NOMO-1 treated with DMSO at 0.1 percent for 48 hours (cell line): Measurements from ENCODE around the gene C14orf132.

Source experiments
- DNase-seq: peaks from one replicate; lab custom pipeline; 2025; ENCODE audit not compliant: unreplicated experiment; lab: John Stamatoyannopoulos, UW

The C14orf132 gene

DNA sequence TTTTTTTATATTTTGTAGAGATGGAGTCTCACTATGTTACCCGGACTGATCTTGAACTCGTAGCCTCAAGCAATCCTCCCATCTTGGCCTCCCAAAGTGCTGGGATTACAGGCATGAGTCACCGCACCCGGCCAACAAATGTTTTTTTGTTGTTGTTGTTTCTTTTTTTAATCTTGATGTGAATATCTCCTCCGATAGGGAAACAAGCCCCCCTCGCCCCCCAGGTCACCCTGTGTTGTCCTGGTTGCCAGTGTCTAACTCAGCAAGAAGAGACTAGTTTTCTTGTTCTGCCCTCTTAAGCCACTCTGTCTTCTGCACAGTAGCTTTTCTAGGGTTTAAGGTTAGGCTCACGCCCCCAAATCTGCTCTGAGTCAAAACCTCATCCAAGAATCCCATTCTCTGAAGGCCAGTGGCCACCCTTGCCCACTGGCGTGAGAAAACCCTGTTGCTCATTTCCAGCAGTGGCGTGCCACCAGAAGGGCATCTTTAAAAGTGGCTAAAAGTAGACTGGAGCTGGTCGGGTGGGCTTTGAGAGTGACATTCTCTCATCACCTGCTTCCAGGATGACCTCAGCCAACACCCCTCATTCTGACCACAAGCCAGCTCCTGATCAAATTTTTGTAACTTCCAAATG, 42.7 kb downstream of the C14orf132 start:
- no peak for DNase-seq

DNA sequence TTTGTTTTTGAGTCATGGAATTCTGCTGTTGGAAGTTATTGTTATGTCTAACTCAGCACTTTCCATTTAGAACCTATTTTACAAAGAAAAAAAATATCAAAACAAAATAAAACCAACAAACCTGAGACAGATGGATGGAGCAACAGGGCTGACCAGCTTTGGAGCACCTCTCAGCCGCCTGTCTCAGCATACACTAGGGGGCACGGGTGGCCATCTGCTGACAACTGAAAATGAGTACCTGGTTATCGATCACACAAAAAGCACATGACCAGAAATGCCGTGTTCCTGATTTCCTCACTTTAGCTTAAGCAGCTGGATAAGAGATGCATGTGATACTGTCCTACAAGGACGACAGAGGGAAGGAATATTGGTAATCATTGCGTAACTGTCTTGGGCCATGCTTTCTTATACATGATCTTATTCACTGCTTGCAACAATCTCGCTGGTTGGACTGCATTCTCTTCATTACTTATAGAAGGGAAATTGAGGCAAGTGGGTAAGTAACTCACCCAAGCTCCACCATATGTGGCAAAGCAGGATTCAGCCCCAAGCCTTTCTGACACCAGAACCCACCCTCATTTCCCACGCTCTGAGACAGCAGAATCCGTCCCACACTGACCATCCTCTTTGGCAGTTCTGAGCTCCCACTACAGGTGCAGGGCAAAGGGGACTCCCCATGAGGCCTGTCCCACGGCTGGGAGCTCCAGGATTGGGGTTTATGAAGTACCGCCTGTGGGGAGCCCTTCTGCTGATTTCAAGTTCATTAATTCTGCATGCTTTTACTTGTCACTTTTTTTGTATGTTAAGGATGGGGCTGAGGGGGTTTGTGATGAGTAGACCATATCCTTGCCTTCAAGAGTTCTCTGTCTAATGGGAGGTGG, 43.5 kb downstream of the C14orf132 start:
- no peak for DNase-seq

DNA sequence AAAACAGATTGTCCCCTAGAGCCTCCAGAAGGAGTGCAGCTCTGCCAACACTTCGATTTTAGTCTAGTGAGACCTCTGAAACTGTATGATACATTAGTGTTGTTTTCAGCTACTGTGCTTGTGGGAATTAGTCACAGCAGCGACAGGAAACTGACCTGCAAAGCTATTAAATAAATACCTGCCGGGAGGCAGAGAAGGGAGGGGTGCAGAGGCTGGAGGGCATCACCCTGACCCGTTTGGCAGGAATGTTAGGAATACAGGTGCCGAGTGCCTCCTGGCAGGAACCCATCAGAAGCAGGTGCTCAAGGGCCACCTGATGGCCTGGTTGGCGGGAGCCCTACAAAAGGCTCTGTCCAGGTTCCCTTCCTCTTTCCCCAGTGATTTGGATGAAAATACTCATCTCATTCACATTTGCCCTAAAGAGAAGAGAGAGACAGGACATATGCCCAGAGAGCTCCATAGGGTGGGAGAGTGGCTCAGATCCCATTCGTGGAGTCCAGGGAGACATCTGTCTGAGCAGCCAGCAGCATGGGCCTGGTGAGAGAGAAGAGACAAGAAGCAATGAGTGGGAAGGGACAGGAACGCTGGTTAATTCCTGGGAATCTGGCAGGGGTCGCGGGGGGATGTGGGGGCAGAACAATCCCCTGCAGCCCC, 44.6 kb downstream of the C14orf132 start:
- DNase-seq = no peak

DNA sequence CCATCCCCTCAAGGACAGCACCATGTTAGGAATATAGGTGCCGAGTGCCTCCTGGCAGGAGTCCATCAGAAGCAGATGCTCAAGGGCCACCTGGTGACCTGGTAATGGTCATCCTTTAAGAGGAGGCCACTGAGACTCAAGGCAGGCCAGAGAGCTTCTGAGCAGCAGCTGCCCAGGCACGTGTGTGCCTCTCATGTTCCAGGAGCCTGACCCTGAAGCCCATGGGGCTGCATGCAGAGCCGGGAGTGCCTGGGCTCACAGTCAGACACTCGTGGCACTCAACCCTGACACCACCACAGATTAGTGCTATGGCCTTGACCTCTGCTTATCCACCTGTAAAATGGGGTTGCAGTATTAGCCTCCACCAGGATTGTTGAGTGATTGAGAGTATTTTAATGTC, 45.6 kb downstream of the C14orf132 start:
- DNase-seq = no peak

DNA sequence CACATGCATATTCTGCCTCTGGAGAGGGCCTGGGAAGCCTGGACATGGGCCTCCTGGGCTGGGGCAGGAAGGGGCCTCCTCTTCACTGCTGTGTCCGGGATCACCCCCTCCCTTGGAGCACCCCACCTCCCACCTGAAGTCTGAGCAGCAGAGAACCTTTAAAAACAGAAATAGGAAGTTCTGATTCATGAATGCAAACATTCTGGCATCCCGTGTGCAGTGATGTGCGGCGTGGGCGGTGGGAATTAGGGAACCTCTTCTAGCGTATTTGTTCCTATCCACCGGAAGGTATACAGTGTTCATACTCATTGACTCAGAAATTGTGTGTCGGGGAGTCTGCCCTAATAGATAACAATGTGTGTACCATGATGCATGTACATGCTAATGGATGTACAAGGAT, 46.2 kb downstream of the C14orf132 start:
- no peak for DNase-seq

DNA sequence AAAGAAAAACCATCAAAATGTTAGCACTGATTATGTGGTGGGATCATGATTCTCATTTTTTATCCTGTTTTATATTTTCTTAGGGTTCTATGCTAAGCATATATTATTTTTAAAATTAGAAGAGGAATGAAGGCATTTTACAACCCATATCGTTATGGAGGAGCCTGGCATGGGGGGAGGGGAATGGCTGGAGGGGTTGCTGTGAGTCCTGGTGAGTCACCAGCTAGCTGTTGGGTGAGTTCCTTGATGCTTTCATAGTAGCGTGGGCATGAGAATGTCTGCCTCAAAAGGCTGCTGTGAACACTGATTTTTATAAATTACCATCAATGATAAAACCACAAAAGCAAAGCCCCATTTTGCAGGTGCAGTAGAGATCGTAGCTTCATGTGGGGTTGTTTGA, 46.9 kb downstream of the C14orf132 start:
- DNase-seq = no peak

DNA sequence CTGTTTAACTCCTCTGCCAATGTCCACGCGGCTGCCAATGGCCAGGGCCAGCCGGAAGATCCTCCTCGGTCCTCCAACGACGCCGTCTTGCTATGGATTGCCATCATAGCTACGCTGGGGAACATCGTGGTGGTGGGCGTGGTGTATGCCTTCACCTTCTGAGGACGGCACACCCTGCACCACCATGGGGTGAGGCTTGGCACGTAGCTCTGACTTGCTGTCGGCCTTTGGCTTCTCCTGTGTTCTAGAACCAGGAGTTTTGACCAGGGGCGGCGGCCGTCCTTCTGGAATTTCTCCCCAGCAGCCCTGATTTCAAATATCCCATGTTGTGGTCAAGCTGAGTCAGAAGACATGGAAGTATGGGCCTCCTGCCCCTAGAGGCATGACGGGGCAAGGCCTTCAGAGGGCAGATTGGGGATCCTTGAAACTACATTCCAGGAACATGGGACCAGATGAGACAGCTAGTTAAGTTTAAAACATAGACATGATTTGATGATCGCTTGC, 47.5 kb downstream of the C14orf132 start:
- DNase-seq = no peak

DNA sequence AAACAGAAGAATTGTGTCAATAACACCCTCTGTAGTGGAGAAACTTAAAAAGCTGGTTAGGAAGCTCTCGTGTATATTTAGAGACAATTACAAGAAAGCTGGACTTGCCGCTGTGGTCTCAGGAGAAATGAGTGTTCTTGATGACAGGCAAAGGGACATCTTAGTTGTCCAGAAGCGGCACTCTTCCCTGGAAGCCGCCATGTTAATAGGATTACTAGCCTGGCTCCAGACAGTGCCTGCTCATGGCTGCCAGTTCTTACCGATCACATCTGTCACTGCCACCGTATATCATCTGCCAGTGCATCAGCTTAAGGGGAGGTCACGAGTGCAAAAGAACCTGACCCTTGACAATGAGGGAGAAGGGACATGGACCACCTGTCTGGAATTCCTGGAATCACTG, 48.9 kb downstream of the C14orf132 start:
- no peak for DNase-seq

DNA sequence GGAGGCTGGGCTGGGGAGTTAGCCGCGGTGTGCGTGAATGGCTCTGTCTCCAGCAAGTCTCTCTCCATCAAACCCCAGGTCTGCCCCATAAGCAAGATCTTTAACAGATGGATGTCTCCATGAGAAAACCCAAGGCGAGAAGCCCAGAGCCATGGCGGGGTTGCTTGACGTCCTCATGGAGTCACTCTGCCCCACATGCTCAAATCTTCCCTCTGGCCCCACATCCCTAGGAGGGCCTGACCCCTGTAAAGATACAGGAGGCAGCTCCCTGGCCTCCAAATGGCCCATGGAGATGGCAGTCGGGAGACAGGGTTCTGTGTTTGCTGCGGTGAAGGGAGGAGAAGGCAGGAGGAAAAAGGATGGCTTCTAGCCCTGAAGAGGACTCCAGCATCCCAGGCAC, 49.3 kb downstream of the C14orf132 start:
- DNase-seq = no peak

DNA sequence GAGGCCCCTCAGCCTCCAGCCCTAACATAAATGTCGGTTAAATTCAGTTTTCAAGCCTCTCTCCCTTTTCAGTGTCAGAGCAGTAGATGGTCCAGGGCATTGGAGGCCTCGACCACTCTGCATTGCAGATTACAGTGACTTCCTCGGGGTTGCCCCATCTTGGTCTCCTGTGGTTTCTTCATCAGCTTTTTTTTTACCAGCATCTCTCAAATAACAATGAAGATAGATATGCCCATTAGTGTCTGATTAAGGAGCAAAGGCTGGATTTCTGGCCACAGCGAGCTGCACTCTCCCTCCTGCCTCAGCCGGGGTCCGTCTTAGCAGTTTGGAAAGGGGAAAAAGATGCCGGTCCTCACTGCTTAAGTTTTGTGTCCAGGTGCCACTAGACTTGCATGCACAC, 49.7 kb downstream of the C14orf132 start:
- no peak for DNase-seq

DNA sequence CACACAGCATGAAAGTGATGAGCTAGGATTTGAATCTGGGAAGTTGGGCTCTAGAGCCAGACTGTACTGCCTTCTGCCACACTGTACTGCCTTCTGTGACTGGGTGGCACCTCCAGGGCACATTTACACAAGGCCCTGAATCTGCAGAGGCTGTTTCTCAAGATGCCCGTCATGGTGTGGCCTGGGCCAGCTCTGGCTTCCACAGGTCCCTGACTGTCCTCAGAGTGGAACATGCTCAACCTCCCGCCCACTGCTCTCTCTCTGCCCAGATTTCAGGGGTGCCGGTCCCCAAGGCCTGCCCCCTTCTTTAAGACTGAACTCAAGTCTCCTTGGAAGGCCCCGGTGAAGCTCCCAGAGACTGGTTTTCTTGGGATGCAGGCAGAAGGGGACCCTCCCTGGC, 50.2 kb downstream of the C14orf132 start:
- DNase-seq = no peak

DNA sequence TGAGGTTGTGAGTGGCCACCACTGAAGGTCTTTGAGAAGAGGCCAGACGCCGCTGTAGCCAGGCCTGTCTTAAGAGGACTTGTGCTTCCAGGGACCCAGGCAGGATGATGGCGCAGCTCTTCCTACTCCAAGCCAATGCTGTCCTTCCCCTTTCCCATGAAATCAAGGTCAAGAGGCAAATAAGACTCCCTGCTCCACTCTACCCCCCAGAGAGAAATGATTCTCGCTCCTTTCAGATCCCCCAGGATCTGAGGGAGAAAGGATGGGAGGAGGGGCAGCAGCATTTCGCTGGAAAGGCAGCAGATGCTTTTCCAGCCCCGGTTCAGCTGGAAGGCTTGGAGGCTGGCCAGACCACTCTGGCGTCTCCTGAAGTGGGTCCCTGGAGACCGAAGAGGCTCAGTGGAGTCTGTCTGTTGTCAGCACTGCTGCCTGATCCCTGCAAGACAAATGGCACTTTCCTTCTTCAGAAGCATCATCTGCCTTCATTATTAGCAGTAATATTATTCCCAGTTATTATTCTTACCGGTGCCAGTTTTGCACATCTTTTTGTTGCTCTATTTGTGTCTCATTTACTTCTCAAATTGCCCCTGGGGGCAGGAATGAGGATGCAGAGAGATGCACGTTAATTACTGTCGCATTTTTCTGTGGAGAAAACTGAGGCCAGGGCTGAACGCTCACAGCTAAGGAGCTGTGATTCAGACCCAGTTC, 51.4 kb downstream of the C14orf132 start:
- DNase-seq = no peak

DNA sequence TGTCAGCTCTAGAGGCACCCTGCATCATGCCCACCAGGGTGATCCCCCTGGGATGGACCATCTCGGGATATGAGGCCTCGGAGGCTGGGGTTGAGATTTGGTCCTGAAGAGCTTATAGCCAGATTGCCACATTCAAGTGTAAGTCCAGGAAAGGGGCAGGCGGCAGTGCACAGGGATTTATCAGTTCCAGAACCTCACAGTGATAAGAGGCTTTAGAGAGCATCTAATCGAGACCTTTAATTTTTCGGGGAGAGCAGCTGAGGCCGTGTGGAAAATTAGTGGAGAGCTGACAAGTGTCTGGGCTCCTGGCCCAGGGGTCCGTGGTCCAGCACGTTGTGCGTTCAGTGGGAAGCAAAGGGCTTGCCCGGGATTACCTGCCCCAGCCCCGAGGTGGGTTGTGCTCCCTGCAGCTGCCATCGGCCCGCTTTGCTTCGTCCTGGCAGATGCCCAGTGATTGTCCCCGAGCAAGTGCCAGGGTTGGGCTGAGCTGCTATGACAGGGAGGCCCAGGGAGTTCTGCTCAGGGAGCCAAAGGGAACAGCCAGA, 52.1 kb downstream of the C14orf132 start:
- no peak for DNase-seq

DNA sequence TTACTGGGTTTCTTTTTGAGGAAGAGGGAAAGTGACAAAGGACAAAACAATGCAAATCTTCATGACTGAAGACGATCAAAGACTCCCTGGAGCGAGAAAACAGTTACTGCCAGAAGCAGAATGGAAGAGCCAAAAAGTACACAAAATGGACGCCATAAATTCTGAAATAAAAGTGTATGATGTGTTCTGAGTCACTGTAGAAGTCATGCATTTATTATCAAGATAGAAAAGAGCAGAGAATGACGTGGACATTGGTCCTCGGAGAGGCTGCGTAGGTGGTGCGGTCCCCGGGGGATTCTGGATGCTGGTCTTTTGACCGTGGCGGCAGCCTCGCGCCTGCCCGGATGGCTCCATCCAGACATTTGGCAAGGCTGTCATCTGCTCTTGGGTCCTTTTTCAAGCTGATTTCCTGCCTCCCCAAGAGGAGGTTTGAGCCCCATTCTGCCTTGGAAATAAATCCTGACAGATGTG, 52.8 kb downstream of the C14orf132 start:
- no peak for DNase-seq

DNA sequence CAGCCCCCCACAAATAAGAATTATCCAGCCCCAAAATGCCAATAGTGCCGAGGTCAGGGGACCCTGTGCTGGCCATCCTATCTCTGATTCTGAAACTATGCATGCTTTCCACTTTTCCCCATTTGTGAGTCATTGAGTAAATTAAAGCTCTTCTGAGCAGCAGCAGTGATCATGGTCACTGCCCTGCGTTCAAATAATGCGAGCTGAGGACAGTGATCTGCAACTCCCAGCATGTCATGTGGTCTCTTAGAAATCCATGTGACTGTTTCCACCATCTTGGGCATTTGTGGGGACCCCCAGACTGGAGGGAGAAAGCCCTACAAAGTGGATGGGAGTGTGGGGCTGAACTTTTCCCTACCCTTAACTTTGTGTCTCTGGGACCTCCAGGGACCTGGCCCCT, 53.8 kb downstream of the C14orf132 start:
- DNase-seq = no peak

DNA sequence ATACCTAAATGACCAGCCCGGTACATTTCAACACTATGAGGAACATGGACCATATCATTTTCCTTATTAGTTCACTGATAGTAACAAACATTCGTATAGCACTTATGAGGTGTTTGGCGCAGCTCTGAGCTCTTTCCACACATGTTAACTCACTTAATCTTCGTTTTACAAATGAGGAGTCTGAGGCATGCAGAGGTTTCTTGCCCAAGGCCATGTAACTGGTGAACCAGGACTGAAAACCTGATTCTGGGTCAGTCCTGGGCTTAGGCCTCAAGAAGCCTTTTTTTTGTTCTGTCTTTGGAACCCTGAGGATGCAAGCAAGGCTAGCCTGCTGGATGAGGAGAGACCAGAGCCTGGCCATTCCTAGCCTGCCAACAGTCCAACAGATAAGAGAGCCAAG, 55.0 kb downstream of the C14orf132 start:
- DNase-seq = no peak

DNA sequence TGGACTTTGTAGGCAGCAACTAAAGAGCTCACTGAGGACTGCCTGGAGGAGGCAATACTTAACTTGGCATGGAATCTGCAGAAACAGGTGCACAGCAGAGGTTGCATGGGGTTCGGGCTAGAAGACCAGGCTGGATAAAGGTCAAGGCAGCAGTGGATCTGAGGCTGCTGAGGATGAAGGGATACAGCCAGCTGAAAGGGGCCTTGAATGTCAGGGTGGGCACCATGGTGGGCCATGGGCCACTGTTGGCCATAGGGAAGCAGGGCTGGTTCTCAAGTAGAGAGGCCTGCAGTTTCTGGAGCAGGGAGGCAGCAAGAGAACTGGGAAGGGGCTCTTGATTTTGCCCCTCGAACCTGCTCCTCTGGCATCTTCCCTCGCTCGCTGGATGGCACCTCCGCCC, 55.5 kb downstream of the C14orf132 start:
- no peak for DNase-seq

DNA sequence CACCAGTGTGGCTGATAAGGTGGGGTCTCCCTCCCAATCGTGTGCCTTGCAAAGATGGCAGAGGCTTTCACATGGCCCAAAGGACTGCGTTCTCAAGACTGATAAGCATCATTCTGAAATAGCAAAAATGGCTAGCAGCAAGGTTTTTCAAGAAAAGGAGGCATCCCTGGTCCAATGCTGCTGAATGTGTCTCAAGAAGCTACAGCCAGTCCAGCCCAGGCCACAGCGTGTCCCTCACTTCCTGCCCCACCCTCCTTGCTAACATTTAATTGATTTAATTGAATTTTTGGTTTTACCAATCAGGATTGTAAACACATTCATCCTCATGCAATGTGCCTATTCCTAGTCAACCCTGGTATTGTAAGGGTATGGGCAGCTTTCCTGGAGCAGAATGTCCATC, 55.9 kb downstream of the C14orf132 start:
- no peak for DNase-seq

DNA sequence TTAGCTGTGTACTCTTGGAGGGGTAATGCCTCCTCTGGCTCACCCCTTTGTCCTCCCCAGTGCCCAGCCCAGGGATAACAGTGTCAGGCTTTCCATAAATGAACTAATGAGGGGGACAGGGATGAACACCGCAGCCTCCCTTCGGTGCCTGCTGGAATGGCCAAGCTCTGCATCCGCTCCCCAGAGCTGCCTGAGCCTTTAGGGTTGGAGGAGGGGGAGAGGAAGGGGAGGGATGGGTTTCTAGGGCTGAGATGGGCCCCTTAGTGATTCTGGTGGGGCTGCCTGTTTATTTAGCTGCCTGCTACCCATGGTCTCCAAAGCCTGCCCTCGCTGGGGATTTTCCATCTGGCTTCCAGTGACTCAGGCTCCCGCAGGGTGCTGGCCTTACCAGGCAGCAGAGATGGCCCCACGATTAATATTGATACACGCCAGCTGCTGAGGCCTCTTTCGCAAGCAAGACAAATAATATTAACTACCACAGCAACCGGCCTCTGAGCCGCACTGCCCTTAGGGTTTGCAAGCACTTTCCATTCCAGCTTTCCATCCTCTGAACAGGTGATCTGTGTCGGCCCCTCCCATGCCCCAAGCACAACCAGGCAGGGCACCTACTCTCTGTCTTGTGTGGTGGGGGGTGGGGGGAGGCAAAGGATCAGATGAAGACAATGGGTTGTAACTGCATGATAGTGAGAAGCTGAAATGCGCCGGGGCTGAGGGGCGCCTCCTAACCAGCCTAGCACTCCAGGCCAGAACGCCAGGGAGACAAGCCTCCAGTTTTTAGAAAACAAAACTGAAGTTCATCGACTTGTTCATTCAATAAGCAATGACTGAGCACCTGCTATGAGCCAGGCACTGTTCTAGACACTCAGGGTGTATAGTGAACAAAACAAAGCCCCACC, 56.7 kb downstream of the C14orf132 start:
- no peak for DNase-seq
